Sigmoid colon (tissue), 7 donors: Measurements from ENCODE around the gene SETD7. TPM values are rescaled to one million over a fixed set of nuclear protein-coding genes. Genes with fewer than 3 reads are reported as not detected.

Experiments
- DNase-seq: peaks from one replicate; pipeline ENCODE4 v3.0.0-alpha.2; 2019
- H3K27ac ChIP-seq, 4 donors: fragments of 200-600 bp; sonication (generic); one replicate each; pipeline ENCODE4 v1.5.1; 2016 to 2019; ENCODE audit warnings: mild to moderate bottlenecking in 1 of 4
- H3K27me3 ChIP-seq, 3 donors: fragments of 200-600 bp; sonication (generic); one replicate each; pipeline ENCODE4 v1.5.1; 2019; ENCODE audit warnings: mild to moderate bottlenecking in 1 of 3
- H3K36me3 ChIP-seq, 4 donors: fragments of 200-600 bp; sonication (generic); one replicate each; pipeline ENCODE4 v1.5.1; 2016 to 2019
- H3K4me1 ChIP-seq, 4 donors: fragments of 200-600 bp; sonication (generic); one replicate each; pipeline ENCODE4 v1.5.1; 2017 to 2019
- H3K4me3 ChIP-seq, 4 donors: fragments of 200-600 bp; sonication (generic); one replicate each; pipeline ENCODE4 v1.5.1; 2017 to 2019; ENCODE audit warnings: mild to moderate bottlenecking in 2 of 4, moderate library complexity in 1 of 4
- H3K9me3 ChIP-seq, 4 donors: fragments of 200-600 bp in 3 of 4; sonication (generic) in 3 of 4; one replicate each; pipeline versions ENCODE4 v1.5.1 to v1.6.1; 2013 to 2019
- CTCF ChIP-seq, 4 experiments: fragments of 450-650 bp in 3 of 4; fragments of 200-600 bp in 1 of 4; IDR thresholded peaks; one replicate each; pipeline ENCODE4 v1.5.1; 2016 to 2019; ENCODE audit warnings: antibody characterized with exemption in 4 of 4, mild to moderate bottlenecking in 3 of 4, moderate library complexity in 2 of 4
- EP300 ChIP-seq, 4 donors: sonication (generic); formaldehyde crosslinking; IDR thresholded peaks; one replicate each; pipeline ENCODE4 v1.6.1; 2017; ENCODE audit warnings: antibody characterized with exemption in 4 of 4
- POLR2A ChIP-seq, 2 donors: fragments of 450-650 bp; IDR thresholded peaks; one replicate each; pipeline ENCODE4 v1.6.1; 2016; ENCODE audit warnings: antibody characterized with exemption in 2 of 2, mild to moderate bottlenecking in 2 of 2, moderate library complexity in 2 of 2
- POLR2AphosphoS5 ChIP-seq, 4 donors: sonication (generic); formaldehyde crosslinking; IDR thresholded peaks; one replicate each; pipeline ENCODE4 v1.6.1; 2017; ENCODE audit warnings: antibody characterized with exemption in 4 of 4
- WGBS, 2 donors: extraction: QIAGEN DNeasy Blood & Tissue Kit; methylation state at CpG; one replicate each; pipeline ENCODE4 v1.1.7; 2013; 5-methylcytosine and 5-hydroxymethylcytosine counted together
- intact Hi-C: fragments of 100-400 bp; cut with DNase I; formaldehyde crosslinking; loops from one replicate; pipeline ENCODE4 v1.15.1; 2023
- polyA plus RNA-seq, 3 donors: library from polyadenylated mRNA; stranded (reverse); fragments of 200-250 nt; gene quantifications; one replicate each; pipeline ENCODE4 v1.2.3, GENCODE V29; 2013
- total RNA-seq, 4 donors: library from RNA; depleted of rRNA; stranded (reverse); fragments of >200 nt; gene quantifications; one replicate each; pipeline ENCODE4 v1.1.0, GENCODE V29; 2016
- donor health status: healthy with polysubstance abuse.
- donor health status: Bipolar disorder and iron deficiency.
- donor health status: healthy.

SETD7 gene
- total and polyA plus RNA-seq, 7 donors, result 7.9 to 102 (median 79.2) TPM

GRCh38 chr4:139524062-139524631 is 31.9 kb downstream of the SETD7 start:
- no peaks in the 10 kb centered on the region for H3K27me3 ChIP-seq
- intact Hi-C loops, result no loop called here
- H3K4me3 ChIP-seq, result no peak overlapping the region
- no peaks in the 10 kb centered on the region for H3K9me3 ChIP-seq
- WGBS, 2 donors, result 84 to 85% methylated on average over 4 of the region's 4 CpGs
- peaks cover 0 to 10% (median 7%) of the 10 kb centered on the region in 4 donors for H3K4me1 ChIP-seq
- no peak for DNase-seq
- TF ChIP-seq EP300 (IDR thresholded peaks at IDR 0.05) (no peak), POLR2AphosphoS5 (IDR thresholded peaks at IDR 0.05) (no peak), POLR2A (IDR thresholded peaks at IDR 0.05) (no peak), CTCF (IDR thresholded peaks at IDR 0.05) (no peak)
- peaks cover 0 to 86% (median 9%) of the 10 kb centered on the region in 4 donors for H3K36me3 ChIP-seq
- no peak overlapping the region for H3K27ac ChIP-seq

GRCh38 chr4:139523076-139523475 is 32.9 kb downstream of the SETD7 start:
- no peak for DNase-seq
- Histone ChIP-seq H3K4me1 (peaks cover 0 to 10% (median 7%) of the 10 kb centered on the region in 4 donors), H3K36me3 (peaks cover 0 to 89% (median 10%) of the 10 kb centered on the region in 4 donors), H3K27me3 (no peaks in the 10 kb centered on the region), H3K9me3 (no peaks in the 10 kb centered on the region), H3K27ac (no peak overlapping the region), H3K4me3 (no peak overlapping the region)
- TF ChIP-seq POLR2A (IDR thresholded peaks at IDR 0.05) (no peak), POLR2AphosphoS5 (IDR thresholded peaks at IDR 0.05) (no peak), EP300 (IDR thresholded peaks at IDR 0.05) (no peak), CTCF (IDR thresholded peaks at IDR 0.05) (no peak)
- 12 to 73% methylated on average over 1 of the region's 1 CpG for WGBS, 2 donors
- intact Hi-C loops, result no loop called here

- no peak overlapping the region for H3K27ac ChIP-seq
- WGBS, 2 donors, result 74 to 90% methylated on average over 4 of the region's 4 CpGs
- TF ChIP-seq POLR2AphosphoS5 (IDR thresholded peaks at IDR 0.05), result no peak
- no peak for TF ChIP-seq CTCF (IDR thresholded peaks at IDR 0.05)
- TF ChIP-seq EP300 (IDR thresholded peaks at IDR 0.05), result no peak
- no peak for TF ChIP-seq POLR2A (IDR thresholded peaks at IDR 0.05)
- no peaks in the 10 kb centered on the region for H3K9me3 ChIP-seq
- intact Hi-C loops, result no loop called here
- H3K4me3 ChIP-seq, result no peak overlapping the region
- peaks cover 0 to 10% (median 7%) of the 10 kb centered on the region in 4 donors for H3K4me1 ChIP-seq
- no peaks in the 10 kb centered on the region for H3K27me3 ChIP-seq
- no peak for DNase-seq
- H3K36me3 ChIP-seq, result peaks cover 0 to 89% (median 11%) of the 10 kb centered on the region in 4 donors
These were observed 33.6 kb downstream of the SETD7 start for GRCh38 chr4:139522457-139522856.

GRCh38 chr4:139521754-139522401 is 34.1 kb downstream of the SETD7 start:
- H3K4me1 ChIP-seq, result peaks cover 0 to 10% (median 7%) of the 10 kb centered on the region in 4 donors
- H3K27ac ChIP-seq, result no peak overlapping the region
- no peak for DNase-seq
- no peak for TF ChIP-seq POLR2AphosphoS5 (IDR thresholded peaks at IDR 0.05)
- no peak for TF ChIP-seq POLR2A (IDR thresholded peaks at IDR 0.05)
- TF ChIP-seq CTCF (IDR thresholded peaks at IDR 0.05), result no peak
- no peak for TF ChIP-seq EP300 (IDR thresholded peaks at IDR 0.05)
- 78 to 92% methylated on average over 4 of the region's 4 CpGs for WGBS, 2 donors
- no peaks in the 10 kb centered on the region for H3K9me3 ChIP-seq
- H3K4me3 ChIP-seq, result no peak overlapping the region
- no peaks in the 10 kb centered on the region for H3K27me3 ChIP-seq
- peaks cover 0 to 89% (median 13%) of the 10 kb centered on the region in 4 donors for H3K36me3 ChIP-seq
- intact Hi-C loops, result no loop called here
